Adipocyte (in vitro differentiated cells): ENCODE measurements around the gene AGBL4.
A peak's percentile ranks its signal among the peaks of the same experiment; 100 is the strongest.

Experiments
- DNase-seq: peaks from one replicate; pipeline ENCODE4 v3.0.0-alpha.2; 2015; ENCODE audit warnings: low read depth
- H3K27me3 ChIP-seq: replicated peaks from 2 replicates; pipeline ENCODE4 v1.7.0; 2013; ENCODE audit warnings: mild to moderate bottlenecking, low read length, moderate library complexity; ENCODE audit not compliant: control insufficient read depth, insufficient read depth
- H3K36me3 ChIP-seq: 2 replicates; pipeline ENCODE4 v1.7.0; 2013; ENCODE audit warnings: low read length, mild to moderate bottlenecking, moderate library complexity; ENCODE audit not compliant: control insufficient read depth, insufficient read depth, severe bottlenecking
- H3K4me1 ChIP-seq: 2 replicates; pipeline ENCODE4 v1.7.0; 2013; ENCODE audit warnings: mild to moderate bottlenecking, low read length, moderate library complexity; ENCODE audit not compliant: control insufficient read depth, insufficient read depth
- H3K4me3 ChIP-seq: 2 replicates; pipeline ENCODE4 v1.7.0; 2013; ENCODE audit warnings: mild to moderate bottlenecking, low read length, moderate library complexity
- H3K9ac ChIP-seq: 2 replicates; pipeline ENCODE4 v1.7.0; 2013; ENCODE audit warnings: mild to moderate bottlenecking, low read length, moderate library complexity
- H3K9me3 ChIP-seq: 2 replicates; pipeline ENCODE4 v1.7.0; 2013; ENCODE audit warnings: mild to moderate bottlenecking, low read length, moderate library complexity; ENCODE audit not compliant: control insufficient read depth

The AGBL4 gene

GRCh38 chr1:48858200-48858920 lies 1165.4 kb downstream of the AGBL4 start:
- Histone ChIP-seq H3K36me3 (no peaks in the 10 kb centered on the region), H3K9ac (no peak overlapping the region), H3K4me3 (no peak overlapping the region), H3K9me3 (peaks cover 15% of the 10 kb centered on the region), H3K27me3 (no peaks in the 10 kb centered on the region), H3K4me1 (peaks cover 16% of the 10 kb centered on the region)
- DNase-seq: peak; percentile 52

GRCh38 chr1:48853006-48853405 lies 1170.7 kb downstream of the AGBL4 start:
- H3K36me3 ChIP-seq: no peaks in the 10 kb centered on the region
- H3K9ac ChIP-seq: no peak overlapping the region
- H3K4me3 ChIP-seq: no peak overlapping the region
- H3K4me1 ChIP-seq: peaks cover 18% of the 10 kb centered on the region
- DNase-seq: peak; percentile 84
- H3K27me3 ChIP-seq: no peaks in the 10 kb centered on the region
- no peaks in the 10 kb centered on the region for H3K9me3 ChIP-seq

- Histone ChIP-seq H3K27me3 (no peaks in the 10 kb centered on the region), H3K36me3 (no peaks in the 10 kb centered on the region), H3K9me3 (no peaks in the 10 kb centered on the region), H3K4me3 (no peak overlapping the region), H3K4me1 (peaks cover 18% of the 10 kb centered on the region), H3K9ac (no peak overlapping the region)
- no peak for DNase-seq
Measured at GRCh38 chr1:48851638-48852037, 1172.1 kb downstream of the AGBL4 start.

GRCh38 chr1:48848035-48848434 lies 1175.7 kb downstream of the AGBL4 start:
- Histone ChIP-seq H3K36me3 (no peaks in the 10 kb centered on the region), H3K9me3 (no peaks in the 10 kb centered on the region), H3K27me3 (no peaks in the 10 kb centered on the region), H3K9ac (no peak overlapping the region), H3K4me1 (peaks cover 13% of the 10 kb centered on the region), H3K4me3 (no peak overlapping the region)
- DNase-seq: no peak

GRCh38 chr1:48846441-48846840 lies 1177.3 kb downstream of the AGBL4 start:
- Histone ChIP-seq H3K4me1 (no peaks in the 10 kb centered on the region), H3K27me3 (no peaks in the 10 kb centered on the region), H3K9ac (no peak overlapping the region), H3K4me3 (no peak overlapping the region), H3K9me3 (no peaks in the 10 kb centered on the region), H3K36me3 (no peaks in the 10 kb centered on the region)
- no peak for DNase-seq

- Histone ChIP-seq H3K9ac (no peak overlapping the region), H3K4me1 (no peaks in the 10 kb centered on the region), H3K27me3 (no peaks in the 10 kb centered on the region), H3K9me3 (no peaks in the 10 kb centered on the region), H3K36me3 (no peaks in the 10 kb centered on the region), H3K4me3 (no peak overlapping the region)
- DNase-seq: no peak
Measured at GRCh38 chr1:48844187-48844586, 1179.6 kb downstream of the AGBL4 start.

GRCh38 chr1:48841966-48842365 lies 1181.8 kb downstream of the AGBL4 start:
- no peak overlapping the region for H3K4me3 ChIP-seq
- no peak for DNase-seq
- no peaks in the 10 kb centered on the region for H3K36me3 ChIP-seq
- no peaks in the 10 kb centered on the region for H3K4me1 ChIP-seq
- H3K9ac ChIP-seq: no peak overlapping the region
- H3K27me3 ChIP-seq: no peaks in the 10 kb centered on the region
- no peaks in the 10 kb centered on the region for H3K9me3 ChIP-seq

- Histone ChIP-seq H3K27me3 (no peaks in the 10 kb centered on the region), H3K9me3 (no peaks in the 10 kb centered on the region), H3K36me3 (no peaks in the 10 kb centered on the region), H3K4me1 (no peaks in the 10 kb centered on the region), H3K4me3 (no peak overlapping the region), H3K9ac (no peak overlapping the region)
- no peak for DNase-seq
Measured at GRCh38 chr1:48841461-48841860, 1182.3 kb downstream of the AGBL4 start.

- DNase-seq: peak; percentile 66
- peaks cover 12% of the 10 kb centered on the region for H3K4me1 ChIP-seq
- peaks cover 2% of the 10 kb centered on the region for H3K27me3 ChIP-seq
- no peak overlapping the region for H3K4me3 ChIP-seq
- H3K9ac ChIP-seq: no peak overlapping the region
- no peaks in the 10 kb centered on the region for H3K36me3 ChIP-seq
- H3K9me3 ChIP-seq: no peaks in the 10 kb centered on the region
Measured at GRCh38 chr1:48831120-48831978, 1192.4 kb downstream of the AGBL4 start.

GRCh38 chr1:48830715-48831114 lies 1193.0 kb downstream of the AGBL4 start:
- Histone ChIP-seq H3K36me3 (no peaks in the 10 kb centered on the region), H3K9me3 (no peaks in the 10 kb centered on the region), H3K4me3 (no peak overlapping the region), H3K9ac (no peak overlapping the region), H3K4me1 (peaks cover 12% of the 10 kb centered on the region), H3K27me3 (peaks cover 5% of the 10 kb centered on the region)
- no peak for DNase-seq

GRCh38 chr1:48829446-48829845 lies 1194.3 kb downstream of the AGBL4 start:
- Histone ChIP-seq H3K4me1 (peaks cover 12% of the 10 kb centered on the region), H3K9me3 (no peaks in the 10 kb centered on the region), H3K36me3 (no peaks in the 10 kb centered on the region), H3K4me3 (no peak overlapping the region), H3K27me3 (peaks cover 5% of the 10 kb centered on the region), H3K9ac (no peak overlapping the region)
- DNase-seq: no peak
